Caco-2 (cell line): ENCODE results near the gene MCTP1. TPM values are rescaled to one million over a fixed set of nuclear protein-coding genes. Genes with fewer than 3 reads are reported as not detected.

Source experiments
- BruUV-seq: library from RNA; stranded (reverse); fragments of 400-500 nt; replicated peaks from 2 replicates; lab custom pipeline; 2021; lab: Mats Ljungman, UMichigan
- CTCF ChIA-PET: fragments of 300-600 bp; sonication (Branson Sonifier 250); formaldehyde crosslinking; loops from one replicate; lab custom pipeline; 2022; ENCODE audit warnings: antibody characterized with exemption; lab: Charles Lee
- POLR2A ChIA-PET: fragments of 300-600 bp; sonication (Branson Sonifier 250); formaldehyde crosslinking; loops from one replicate; lab custom pipeline; 2022; ENCODE audit warnings: antibody characterized with exemption; lab: Charles Lee
- DNase-seq, 2 experiments: peaks; one replicate each; pipeline versions ENCODE4 v3.0.0 to v3.0.0-alpha.2; 2020 to 2022
- H3K27me3 ChIP-seq: replicated peaks from 2 replicates; pipeline ENCODE4 v1.6.0; 2011; ENCODE audit warnings: low read length; ENCODE audit not compliant: control insufficient read depth, insufficient read depth
- H3K36me3 ChIP-seq: 2 replicates; pipeline ENCODE4 v1.5.1; 2011; ENCODE audit warnings: low read length; ENCODE audit not compliant: control insufficient read depth, insufficient read depth
- H3K4me1 ChIP-seq: fragments of 250-450 bp; sonication (Bioruptor Pico); 2 replicates; pipeline ENCODE4 v1.5.1; 2020; ENCODE audit warnings: mild to moderate bottlenecking
- H3K4me3 ChIP-seq: 2 replicates; pipeline ENCODE4 v1.5.1; 2011; ENCODE audit warnings: low read depth, mild to moderate bottlenecking, control low read depth, low read length
- H3K9me3 ChIP-seq: fragments of 250-450 bp; sonication (Bioruptor Pico); 2 replicates; pipeline ENCODE4 v1.5.1; 2020; ENCODE audit warnings: mild to moderate bottlenecking, moderate library complexity
- H3K27ac Mint-ChIP-seq: one replicate; pipeline ENCODE4 v1.8.0; 2022; ENCODE audit warnings: mixed read lengths; ENCODE audit not compliant: unreplicated experiment
- H3K27me3 Mint-ChIP-seq: one replicate; pipeline ENCODE4 v1.8.0; 2022; ENCODE audit warnings: mixed read lengths; ENCODE audit not compliant: insufficient read depth, unreplicated experiment
- H3K36me3 Mint-ChIP-seq: one replicate; pipeline ENCODE4 v1.8.0; 2022; ENCODE audit warnings: mild to moderate bottlenecking, mixed read lengths; ENCODE audit not compliant: insufficient read depth, unreplicated experiment
- H3K4me1 Mint-ChIP-seq: one replicate; pipeline ENCODE4 v1.8.0; 2022; ENCODE audit warnings: low read depth, mixed read lengths; ENCODE audit not compliant: unreplicated experiment
- H3K4me3 Mint-ChIP-seq: one replicate; pipeline ENCODE4 v1.8.0; 2022; ENCODE audit warnings: mild to moderate bottlenecking, moderate library complexity, mixed read lengths; ENCODE audit not compliant: unreplicated experiment
- H3K9me3 Mint-ChIP-seq: one replicate; pipeline ENCODE4 v1.8.0; 2022; ENCODE audit warnings: mixed read lengths; ENCODE audit not compliant: unreplicated experiment
- CTCF ChIP-seq, 2 experiments: fragments of 200-600 bp in 1 of 2; IDR thresholded peaks; 1 replicate in 1 of 2; 2 replicates in 1 of 2; pipeline versions ENCODE4 v1.5.1 to v1.8.0; 2011 to 2022; ENCODE audit warnings: antibody characterized with exemption in 1 of 2, control low read depth in 1 of 2, inconsistent platforms in 1 of 2, low read depth in 1 of 2, low read length in 1 of 2, mild to moderate bottlenecking in 1 of 2, moderate library complexity in 1 of 2; ENCODE audit not compliant: insufficient read depth in 1 of 2, severe bottlenecking in 1 of 2, unreplicated experiment in 1 of 2
- intact Hi-C: fragments of 100-400 bp; cut with micrococcal nuclease; formaldehyde crosslinking; loops from one replicate; pipeline ENCODE4 v1.10.0; 2022; ENCODE audit not compliant: unreplicated experiment
- total RNA-seq: library from RNA; stranded (reverse); gene quantifications from 2 replicates; pipeline ENCODE4 v1.2.3, GENCODE V29; 2022

MCTP1 gene
- total RNA-seq, 1 experiment from 2014 or later = 3.2 TPM

- H3K4me3 Mint-ChIP-seq = no peak overlapping the region
- H3K9me3 Mint-ChIP-seq = no peaks in the 10 kb centered on the region
- Histone ChIP-seq H3K4me3 (no peak overlapping the region), H3K27me3 (no peaks in the 10 kb centered on the region), H3K4me1 (no peaks in the 10 kb centered on the region), H3K36me3 (no peaks in the 10 kb centered on the region), H3K9me3 (no peaks in the 10 kb centered on the region)
- ChIA-PET CTCF (interaction anchor here (0.8 to 0.9 kb wide), 2 partner anchors 38 to 98 kb away, joined by 3 to 4 read pairs; no protein-coding TSS in a partner anchor), POLR2A (no interaction called here)
- DNase-seq = no peak
- no peaks in the 10 kb centered on the region for H3K4me1 Mint-ChIP-seq
- intact Hi-C loops = no loop called here
- H3K27ac Mint-ChIP-seq = no peak overlapping the region
- TF ChIP-seq CTCF (IDR thresholded peaks at IDR 0.05; ENCODE audit: insufficient read depth in 1 of 2, low read depth in 1 of 2, low read length in 1 of 2, severe bottlenecking in 1 of 2, unreplicated experiment in 1 of 2) = no peak
- H3K36me3 Mint-ChIP-seq = no peaks in the 10 kb centered on the region
- no TSS peak for BruUV-seq
- peaks cover 23% of the 10 kb centered on the region for H3K27me3 Mint-ChIP-seq
Observed at GRCh38 chr5:94812232-94812631, 472.7 kb downstream of the MCTP1 start.

GRCh38 chr5:94811331-94811730, 473.6 kb downstream of the MCTP1 start:
- no peaks in the 10 kb centered on the region for H3K9me3 Mint-ChIP-seq
- BruUV-seq = no TSS peak
- Histone ChIP-seq H3K9me3 (no peaks in the 10 kb centered on the region), H3K36me3 (no peaks in the 10 kb centered on the region), H3K27me3 (no peaks in the 10 kb centered on the region), H3K4me3 (no peak overlapping the region), H3K4me1 (no peaks in the 10 kb centered on the region)
- H3K4me3 Mint-ChIP-seq = no peak overlapping the region
- CTCF ChIA-PET = no interaction called here
- TF ChIP-seq CTCF (IDR thresholded peaks at IDR 0.05; ENCODE audit: insufficient read depth in 1 of 2, low read depth in 1 of 2, low read length in 1 of 2, severe bottlenecking in 1 of 2, unreplicated experiment in 1 of 2) = no peak
- POLR2A ChIA-PET = no interaction called here
- no peak for DNase-seq
- intact Hi-C loops = no loop called here
- H3K27me3 Mint-ChIP-seq = peaks cover 28% of the 10 kb centered on the region
- no peaks in the 10 kb centered on the region for H3K4me1 Mint-ChIP-seq
- H3K36me3 Mint-ChIP-seq = no peaks in the 10 kb centered on the region
- no peak overlapping the region for H3K27ac Mint-ChIP-seq

GRCh38 chr5:94810877-94811276, 474.0 kb downstream of the MCTP1 start:
- intact Hi-C loops = no loop called here
- no peak for DNase-seq
- ChIA-PET POLR2A (no interaction called here), CTCF (no interaction called here)
- Mint-ChIP-seq H3K4me3 (no peak overlapping the region), H3K27me3 (peaks cover 30% of the 10 kb centered on the region), H3K36me3 (no peaks in the 10 kb centered on the region), H3K27ac (no peak overlapping the region), H3K9me3 (no peaks in the 10 kb centered on the region), H3K4me1 (no peaks in the 10 kb centered on the region)
- H3K4me1 ChIP-seq = no peaks in the 10 kb centered on the region
- no TSS peak for BruUV-seq
- H3K36me3 ChIP-seq = no peaks in the 10 kb centered on the region
- no peak for TF ChIP-seq CTCF (IDR thresholded peaks at IDR 0.05; ENCODE audit: insufficient read depth in 1 of 2, low read depth in 1 of 2, low read length in 1 of 2, severe bottlenecking in 1 of 2, unreplicated experiment in 1 of 2)
- no peak overlapping the region for H3K4me3 ChIP-seq
- no peaks in the 10 kb centered on the region for H3K9me3 ChIP-seq
- no peaks in the 10 kb centered on the region for H3K27me3 ChIP-seq
